DND-41 (cell line): ENCODE measurements around the gene NTN1.

Experiments
- CTCF ChIP-seq: IDR thresholded peaks from 2 replicates; pipeline ENCODE4 v1.5.1; 2012; ENCODE audit warnings: borderline replicate concordance, low read length, moderate library complexity, mild to moderate bottlenecking; ENCODE audit not compliant: poor library complexity, severe bottlenecking; ENCODE audit errors: extremely low read depth
- EZH2 ChIP-seq: IDR thresholded peaks from 3 replicates; pipeline ENCODE4 v1.6.1; 2012; ENCODE audit warnings: borderline replicate concordance, low read depth, mild to moderate bottlenecking, moderate library complexity, low read length, inconsistent platforms; ENCODE audit not compliant: severe bottlenecking

- TF ChIP-seq EZH2 (no peak), CTCF (no peak)
Observed at GRCh38 chr17:9230861-9231260, 209.6 kb downstream of the NTN1 start.
